Trophoblast cell (in vitro differentiated cells and primary cell): ENCODE measurements around the gene MITD1. TPM values are rescaled to one million over a fixed set of nuclear protein-coding genes. Genes with fewer than 3 reads are reported as not detected.

ENCODE experiments used
- DNase-seq, 2 donors: peaks; one replicate each; pipeline ENCODE4 v3.0.0-alpha.2; 2016
- H2AFZ ChIP-seq: 2 replicates; pipeline ENCODE4 v1.6.1; 2013; ENCODE audit warnings: low read length, moderate library complexity, mild to moderate bottlenecking; ENCODE audit not compliant: insufficient read depth, poor library complexity
- H2AK5ac ChIP-seq: 2 replicates; pipeline ENCODE4 v1.6.1; 2013; ENCODE audit warnings: mild to moderate bottlenecking, low read length
- H2BK120ac ChIP-seq: 2 replicates; pipeline ENCODE4 v1.6.1; 2013; ENCODE audit warnings: low read length, mild to moderate bottlenecking, moderate library complexity; ENCODE audit not compliant: insufficient read depth, poor library complexity
- H2BK12ac ChIP-seq: 2 replicates; pipeline ENCODE4 v1.6.1; 2013; ENCODE audit warnings: mild to moderate bottlenecking, low read length, moderate library complexity
- H2BK5ac ChIP-seq: 2 replicates; pipeline ENCODE4 v1.6.1; 2013; ENCODE audit warnings: low read length, low read depth, moderate library complexity, mild to moderate bottlenecking; ENCODE audit not compliant: poor library complexity
- H3K14ac ChIP-seq: 2 replicates; pipeline ENCODE4 v1.6.1; 2013; ENCODE audit warnings: mild to moderate bottlenecking, low read length
- H3K18ac ChIP-seq: 2 replicates; pipeline ENCODE4 v1.6.1; 2013; ENCODE audit warnings: mild to moderate bottlenecking, low read length
- H3K23ac ChIP-seq: 2 replicates; pipeline ENCODE4 v1.6.1; 2013; ENCODE audit warnings: low read length
- H3K27ac ChIP-seq: 2 replicates; pipeline ENCODE4 v1.5.1; 2013; ENCODE audit warnings: low read depth, mild to moderate bottlenecking, inconsistent platforms, low read length, moderate library complexity
- H3K27me3 ChIP-seq: 2 replicates; pipeline ENCODE4 v1.6.1; 2013; ENCODE audit warnings: inconsistent platforms, mild to moderate bottlenecking, low read length, moderate library complexity; ENCODE audit not compliant: insufficient read depth
- H3K36me3 ChIP-seq, 2 experiments: 1 replicate in 1 of 2; 2 replicates in 1 of 2; pipeline ENCODE4 v1.6.1; 2013; ENCODE audit warnings: low read length in 2 of 2, mild to moderate bottlenecking in 2 of 2, moderate library complexity in 1 of 2; ENCODE audit not compliant: insufficient read depth in 2 of 2, control insufficient read depth in 1 of 2
- H3K4ac ChIP-seq: 2 replicates; pipeline ENCODE4 v1.6.1; 2013; ENCODE audit warnings: low read depth, mild to moderate bottlenecking, low read length, moderate library complexity
- H3K4me1 ChIP-seq, 2 experiments: 1 replicate in 1 of 2; 2 replicates in 1 of 2; pipeline ENCODE4 v1.6.1; 2013; ENCODE audit warnings: low read length in 2 of 2, mild to moderate bottlenecking in 2 of 2, moderate library complexity in 1 of 2; ENCODE audit not compliant: insufficient read depth in 2 of 2, control insufficient read depth in 1 of 2
- H3K4me2 ChIP-seq: 2 replicates; pipeline ENCODE4 v1.6.1; 2013; ENCODE audit warnings: inconsistent platforms, mild to moderate bottlenecking, low read length, moderate library complexity
- H3K4me3 ChIP-seq: 2 replicates; pipeline ENCODE4 v1.5.1; 2013; ENCODE audit warnings: mild to moderate bottlenecking, low read depth, low read length, inconsistent platforms
- H3K79me1 ChIP-seq: one replicate; pipeline ENCODE4 v1.6.1; 2013; ENCODE audit warnings: low read length
- H3K79me2 ChIP-seq: 2 replicates; pipeline ENCODE4 v1.6.1; 2013; ENCODE audit warnings: low read length, mild to moderate bottlenecking; ENCODE audit not compliant: control insufficient read depth, insufficient read depth, poor library complexity
- H3K9ac ChIP-seq: 2 replicates; pipeline ENCODE4 v1.6.1; 2013; ENCODE audit warnings: mild to moderate bottlenecking, low read length
- H3K9me3 ChIP-seq: 2 replicates; pipeline ENCODE4 v1.6.1; 2013; ENCODE audit warnings: low read depth, mild to moderate bottlenecking, control low read depth, inconsistent platforms, low read length; ENCODE audit not compliant: insufficient read depth
- H4K12ac ChIP-seq: 2 replicates; pipeline ENCODE4 v1.6.1; 2013; ENCODE audit warnings: low read depth, mild to moderate bottlenecking, low read length, moderate library complexity
- H4K8ac ChIP-seq: 2 replicates; pipeline ENCODE4 v1.6.1; 2013; ENCODE audit warnings: low read depth, mild to moderate bottlenecking, low read length, moderate library complexity
- H4K91ac ChIP-seq: one replicate; pipeline ENCODE4 v1.6.1; 2013; ENCODE audit warnings: low read depth, mild to moderate bottlenecking, low read length, moderate library complexity
- WGBS: extraction: QIAGEN DNeasy Blood & Tissue Kit; methylation state at CpG from one replicate; pipeline ENCODE4 v1.1.7; 2013; ENCODE audit warnings: missing lambda C conversion rate; ENCODE audit not compliant: insufficient read length, insufficient coverage; ENCODE audit errors: extremely low coverage; 5-methylcytosine and 5-hydroxymethylcytosine counted together
- polyA plus RNA-seq: library from polyadenylated mRNA; stranded (reverse); fragments of 200-250 nt; gene quantifications from 2 replicates; pipeline ENCODE4 v1.2.3, GENCODE V29; 2013

MITD1 gene
- 50.1 and 50.5 TPM in 2 replicates for polyA plus RNA-seq

- H3K14ac ChIP-seq, result peak within 1 kb of the TSS; percentile 93
- peak within 1 kb of the TSS; percentile 96 for H3K9ac ChIP-seq
- peak within 1 kb of the TSS; percentile 88 for H4K91ac ChIP-seq
- peak within 1 kb of the TSS; percentile 83 for H2BK120ac ChIP-seq
- peaks cover 6% of the 10 kb centered on the region for H3K79me1 ChIP-seq
- H3K4me3 ChIP-seq, result peak within 1 kb of the TSS; percentile 98
- H3K23ac ChIP-seq, result no peak within 1 kb of the TSS
- no peak within 1 kb of the TSS for H2AK5ac ChIP-seq
- peak within 1 kb of the TSS; percentile 96 for H3K18ac ChIP-seq
- H3K27me3 ChIP-seq, result no peaks in the 10 kb centered on the region
- H3K4me2 ChIP-seq, result peak within 1 kb of the TSS; percentile 70
- H3K79me2 ChIP-seq, result peaks cover 4% of the 10 kb centered on the region
- H4K8ac ChIP-seq, result peak within 1 kb of the TSS; percentile 100
- H3K36me3 ChIP-seq, result peaks cover 0 to 2% of the 10 kb centered on the region in 2 experiments
- peak within 1 kb of the TSS; percentile 86 for H2BK5ac ChIP-seq
- H2BK12ac ChIP-seq, result no peak within 1 kb of the TSS
- DNase-seq, result peak; percentile 93 to 98
- peaks cover 0 to 6% of the 10 kb centered on the region in 2 experiments for H3K4me1 ChIP-seq
- peak within 1 kb of the TSS; percentile 65 for H3K27ac ChIP-seq
- H2AFZ ChIP-seq, result peak within 1 kb of the TSS; percentile 98
- peak within 1 kb of the TSS; percentile 99 for H4K12ac ChIP-seq
- no peaks in the 10 kb centered on the region for H3K9me3 ChIP-seq
- no CpG with 5 or more reads among the region's 39 CpGs for WGBS
- H3K4ac ChIP-seq, result peak within 1 kb of the TSS; percentile 52
Observed at GRCh38 chr2:99180755-99181623, at the start of gene MITD1, which contains the start of gene MRPL30. TSS of gene MITD1 (minus strand) at chr2:99181058. CDS start at chr2:99180981, 77 bp downstream. TSS of gene MRPL30 (plus strand) at chr2:99181184. CDS start at chr2:99186204, 5,020 bp downstream.

GRCh38 chr2:99217929-99218501 lies 37.2 kb upstream of the MITD1 start:
- Histone ChIP-seq H3K36me3 (no peaks in the 10 kb centered on the region), H3K4me1 (no peaks in the 10 kb centered on the region), H3K14ac (no peak overlapping the region), H3K4me2 (no peak overlapping the region), H3K27me3 (no peaks in the 10 kb centered on the region), H4K12ac (no peak overlapping the region), H4K91ac (no peak overlapping the region), H3K79me2 (no peaks in the 10 kb centered on the region), H3K23ac (no peak overlapping the region), H3K4me3 (no peak overlapping the region), H3K4ac (no peak overlapping the region), H2BK120ac (no peak overlapping the region), H4K8ac (no peak overlapping the region), H3K9me3 (peaks cover 1% of the 10 kb centered on the region), H2BK12ac (no peak overlapping the region), H3K27ac (no peak overlapping the region), H3K79me1 (no peaks in the 10 kb centered on the region), H3K18ac (no peak overlapping the region), H2BK5ac (no peak overlapping the region), H2AK5ac (no peak overlapping the region), H2AFZ (no peak overlapping the region), H3K9ac (no peak overlapping the region)
- WGBS, result no CpG with 5 or more reads among the region's 4 CpGs
- no peak for DNase-seq

GRCh38 chr2:99216096-99216495 lies 35.2 kb upstream of the MITD1 start:
- Histone ChIP-seq H3K36me3 (no peaks in the 10 kb centered on the region), H3K18ac (no peak overlapping the region), H3K4me3 (no peak overlapping the region), H3K79me1 (no peaks in the 10 kb centered on the region), H3K4ac (no peak overlapping the region), H3K27me3 (no peaks in the 10 kb centered on the region), H2BK12ac (no peak overlapping the region), H3K4me1 (no peaks in the 10 kb centered on the region), H4K12ac (no peak overlapping the region), H3K9ac (no peak overlapping the region), H2BK5ac (no peak overlapping the region), H3K79me2 (no peaks in the 10 kb centered on the region), H3K23ac (no peak overlapping the region), H4K8ac (no peak overlapping the region), H3K14ac (no peak overlapping the region), H3K27ac (no peak overlapping the region), H2AK5ac (no peak overlapping the region), H4K91ac (no peak overlapping the region), H3K9me3 (peaks cover 3% of the 10 kb centered on the region), H2BK120ac (no peak overlapping the region), H3K4me2 (no peak overlapping the region), H2AFZ (no peak overlapping the region)
- no peak for DNase-seq
- no CpG with 5 or more reads among the region's 2 CpGs for WGBS

GRCh38 chr2:99205491-99205890 lies 24.6 kb upstream of the MITD1 start:
- Histone ChIP-seq H2AK5ac (no peak overlapping the region), H3K4me1 (no peaks in the 10 kb centered on the region), H3K14ac (no peak overlapping the region), H3K27me3 (no peaks in the 10 kb centered on the region), H3K9me3 (peaks cover 3% of the 10 kb centered on the region), H3K23ac (no peak overlapping the region), H2BK12ac (no peak overlapping the region), H3K36me3 (peaks cover 0 to 3% of the 10 kb centered on the region in 2 experiments), H3K4me3 (no peak overlapping the region), H2BK120ac (no peak overlapping the region), H3K79me1 (no peaks in the 10 kb centered on the region), H3K18ac (no peak overlapping the region), H2BK5ac (no peak overlapping the region), H4K12ac (no peak overlapping the region), H3K27ac (no peak overlapping the region), H4K91ac (no peak overlapping the region), H4K8ac (no peak overlapping the region), H2AFZ (no peak overlapping the region), H3K4ac (no peak overlapping the region), H3K9ac (no peak overlapping the region), H3K4me2 (no peak overlapping the region), H3K79me2 (no peaks in the 10 kb centered on the region)
- DNase-seq, result peak; percentile 26 to 52
- no CpG with 5 or more reads among the region's 5 CpGs for WGBS
